ENCODE results near the gene CD163L1.
A peak's percentile ranks its signal among the peaks of the same experiment; 100 is the strongest.
"Not testable (repeated sequence)": the region's sequence is repeated elsewhere in the genome, so short reads cannot be mapped to it uniquely, and the experiment has no call there.

The CD163L1 gene

GRCh38 chr12:7403466-7403865 is 40.5 kb downstream of the CD163L1 start:
- DNase-seq, result no peak

GRCh38 chr12:7399089-7399488 is 44.9 kb downstream of the CD163L1 start:
- no peak for DNase-seq

DNA sequence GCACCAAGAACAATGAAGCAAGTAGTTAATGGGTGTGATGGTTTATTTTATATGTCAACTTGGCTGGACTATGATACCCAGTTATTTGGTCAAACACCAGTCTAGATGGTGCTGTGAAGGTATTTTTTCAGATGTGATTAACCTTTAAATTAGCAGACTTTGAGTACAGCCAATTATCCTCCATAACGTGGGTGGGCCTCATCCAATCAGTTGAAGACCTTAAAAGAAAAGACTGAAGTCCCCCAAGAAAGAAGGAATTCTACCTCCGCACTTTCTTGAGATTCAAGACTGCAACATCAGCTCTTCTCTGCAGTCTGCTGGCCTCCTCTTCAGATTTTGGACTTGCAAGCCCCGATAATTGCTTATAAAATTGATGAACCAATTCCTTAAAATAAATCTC is 47.5 kb downstream of the CD163L1 start:
- DNase-seq, result no peak

DNA sequence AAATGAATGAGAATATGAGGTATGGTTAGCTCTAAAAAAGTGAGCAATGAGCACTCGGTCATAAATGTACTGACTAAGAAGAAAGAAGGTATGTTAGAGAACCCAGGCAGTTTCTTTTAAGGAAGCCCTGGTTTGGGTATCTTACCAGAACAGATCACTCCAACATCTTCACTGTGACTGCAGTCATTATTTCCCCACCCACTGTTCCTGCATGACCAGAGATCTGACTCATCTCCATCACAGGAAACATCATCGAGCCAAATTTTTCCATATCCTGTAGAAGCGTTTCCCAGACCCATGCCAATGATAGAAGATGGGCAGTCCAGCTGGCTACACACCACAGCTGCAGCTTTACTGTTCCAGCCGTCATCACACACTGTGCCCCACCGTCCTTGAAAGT is 48.0 kb downstream of the CD163L1 start:
- DNase-seq, result peak; percentile 4

DNA sequence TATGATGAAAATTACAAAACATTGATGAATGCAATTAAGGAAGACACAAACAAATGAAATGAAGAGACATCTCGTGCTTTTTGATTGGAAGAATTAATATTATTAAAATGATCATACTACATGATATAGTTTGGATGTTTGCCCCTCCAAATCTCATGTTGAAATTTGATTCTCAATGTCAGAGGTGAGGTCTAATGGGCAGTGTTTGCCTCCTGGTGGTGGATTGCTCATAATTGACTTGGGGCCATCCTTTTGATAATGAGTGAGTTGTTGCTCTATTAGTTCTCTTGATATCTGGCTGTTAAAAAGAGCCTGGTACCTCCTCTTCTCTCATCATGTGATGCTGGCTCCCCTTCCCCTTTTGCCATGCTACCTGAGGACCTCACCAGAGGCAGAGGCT is 56.7 kb downstream of the CD163L1 start:
- no peak for DNase-seq

- no peak for DNase-seq
Measured at GRCh38 chr12:7383157-7383556, 60.8 kb downstream of the CD163L1 start.

DNA sequence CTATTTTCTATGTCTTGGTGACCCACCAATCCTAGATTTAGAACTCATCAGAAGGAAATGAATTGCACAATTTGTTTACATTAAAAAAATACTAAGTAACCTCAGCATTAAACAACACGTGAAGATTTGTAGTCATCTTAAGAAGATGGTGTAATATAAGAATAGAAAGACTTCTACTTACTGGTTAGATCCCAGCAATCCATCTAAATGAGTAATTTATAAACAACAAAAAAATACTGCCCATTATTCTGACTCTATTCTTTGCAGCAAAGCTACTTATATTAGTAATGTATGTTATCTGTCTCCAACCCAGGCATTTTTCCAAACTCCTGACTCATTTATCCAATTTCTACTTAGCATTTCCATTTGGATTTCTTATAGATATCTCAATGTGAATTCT is 67.8 kb downstream of the CD163L1 start:
- no peak for DNase-seq

DNA sequence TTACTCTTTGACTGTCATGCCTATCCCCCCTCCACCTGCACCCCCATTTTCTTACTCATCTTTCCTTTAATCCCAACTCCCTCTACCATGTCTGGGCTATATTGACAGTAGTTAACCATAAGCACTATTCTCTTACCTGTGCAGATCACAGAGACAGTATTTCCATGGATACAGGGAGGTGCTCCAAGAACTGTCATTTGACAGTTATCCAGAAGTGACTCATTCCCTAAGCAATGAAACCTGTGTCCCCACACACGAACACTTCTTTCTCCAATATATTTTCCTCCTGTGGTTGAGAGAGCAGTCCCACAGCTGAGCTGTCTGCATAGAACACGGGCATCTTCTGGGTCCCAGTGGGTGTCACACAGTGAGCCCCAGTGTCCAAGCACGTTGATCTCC is 68.8 kb downstream of the CD163L1 start:
- DNase-seq, result no peak

- DNase-seq, result peak; percentile 16
Measured at GRCh38 chr12:7374423-7375144, 69.4 kb downstream of the CD163L1 start.

- no peak for DNase-seq
Measured at GRCh38 chr12:7373226-7373625, 70.7 kb downstream of the CD163L1 start.

DNA sequence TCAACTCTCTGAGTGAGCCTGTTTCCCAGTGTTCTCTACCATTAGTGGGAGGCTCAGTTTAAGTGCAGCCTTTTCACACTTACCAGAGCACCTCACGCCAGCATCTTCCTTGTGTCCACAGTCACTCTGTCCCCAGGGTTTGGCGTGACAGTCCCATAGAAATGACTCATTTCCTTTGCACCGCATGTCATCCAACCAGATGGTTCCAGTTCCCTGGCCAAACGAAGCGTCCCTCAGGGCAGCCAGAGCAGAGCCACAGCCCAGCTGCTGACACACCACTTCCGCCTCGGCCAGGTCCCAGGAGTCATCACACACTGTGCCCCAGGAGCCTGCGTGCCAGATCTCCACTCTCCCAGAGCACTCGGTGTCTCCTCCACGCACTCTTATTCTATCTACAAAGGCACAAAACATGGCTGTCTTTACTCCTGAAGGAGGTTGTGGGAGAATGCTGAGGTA is 74.7 kb downstream of the CD163L1 start:
- DNase-seq, result no peak

GRCh38 chr12:7362734-7363133 is 81.2 kb downstream of the CD163L1 start:
- DNase-seq, result no peak

- DNase-seq, result no peak
Measured at GRCh38 chr12:7361265-7361664, 82.7 kb downstream of the CD163L1 start.

GRCh38 chr12:7354529-7354928 is 89.4 kb downstream of the CD163L1 start:
- DNase-seq, result no peak

- DNase-seq, result no peak
Measured at GRCh38 chr12:7352661-7353060, 91.3 kb downstream of the CD163L1 start.

DNA sequence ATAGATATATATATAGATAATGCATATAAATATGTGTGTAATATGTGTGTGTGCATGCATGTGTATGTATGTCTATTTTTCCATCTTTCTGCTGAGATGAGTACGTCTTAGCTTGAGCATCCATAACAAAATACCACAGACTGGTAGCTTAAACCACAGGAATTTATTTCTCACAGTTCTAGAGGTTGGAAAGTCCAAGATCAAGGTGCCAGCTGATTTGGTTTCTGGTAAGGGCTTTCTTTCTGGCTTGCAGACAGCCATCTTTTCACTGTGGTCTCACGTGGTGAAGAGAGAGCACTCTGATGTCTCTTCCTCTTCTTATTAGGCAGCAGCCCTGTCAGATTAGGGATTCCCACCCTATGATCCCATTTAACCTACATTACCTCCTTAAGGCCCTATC is 92.8 kb downstream of the CD163L1 start:
- no peak for DNase-seq

DNA sequence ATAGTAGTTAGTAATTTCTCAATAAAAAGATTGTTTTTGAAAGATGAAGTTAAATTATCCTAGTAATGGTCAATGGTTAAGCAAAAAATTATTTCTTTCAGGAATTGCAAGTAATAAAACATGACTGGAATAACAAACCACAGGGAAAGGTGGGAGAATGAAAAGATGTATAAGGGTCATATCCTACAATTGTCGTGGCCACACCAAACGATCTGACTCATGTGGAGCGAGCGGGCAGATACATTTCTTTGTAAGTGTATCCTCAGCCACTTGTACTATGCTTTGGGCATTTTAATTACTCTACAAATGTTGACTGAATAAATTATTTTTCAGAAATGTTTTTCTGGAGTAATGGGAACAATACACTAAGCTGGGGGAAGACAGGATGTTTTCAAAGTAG is 94.5 kb downstream of the CD163L1 start:
- DNase-seq, result no peak

DNA sequence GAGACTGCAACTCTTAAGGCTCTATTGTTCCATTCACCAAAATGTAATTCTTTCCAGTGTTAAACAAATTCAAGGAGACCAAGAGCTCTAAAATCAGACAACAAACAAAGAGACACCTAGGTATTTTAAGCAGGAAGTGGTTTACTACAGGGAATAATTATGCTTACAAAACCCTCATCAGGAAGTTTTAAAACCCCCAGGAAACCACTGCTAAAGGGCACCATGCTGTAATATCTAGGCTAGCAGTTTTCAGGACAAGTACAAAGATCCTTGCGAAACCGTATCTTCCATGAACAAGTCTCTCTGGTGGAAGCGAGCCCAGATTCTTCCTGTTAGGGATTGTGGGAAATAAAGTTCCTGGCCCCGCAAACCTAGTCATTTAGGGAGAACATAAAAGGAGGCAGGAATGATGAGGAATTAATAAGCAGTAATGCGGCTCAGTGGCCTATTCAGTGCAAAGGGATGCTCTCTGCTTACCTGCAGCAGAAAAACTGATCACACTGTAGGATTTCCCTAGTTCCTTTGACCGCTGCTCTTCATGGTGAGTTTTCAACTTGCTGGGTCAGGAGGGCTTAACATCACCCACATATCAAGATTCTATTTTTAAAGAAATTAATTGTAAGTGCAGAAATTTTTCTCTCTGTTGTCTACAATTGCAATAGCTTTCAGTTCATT is 97.3 kb downstream of the CD163L1 start:
- no peak for DNase-seq

GRCh38 chr12:7344833-7345606 is 98.9 kb downstream of the CD163L1 start:
- no peak for DNase-seq

GRCh38 chr12:7339675-7340074 is 104.3 kb downstream of the CD163L1 start:
- DNase-seq, result no peak

DNA sequence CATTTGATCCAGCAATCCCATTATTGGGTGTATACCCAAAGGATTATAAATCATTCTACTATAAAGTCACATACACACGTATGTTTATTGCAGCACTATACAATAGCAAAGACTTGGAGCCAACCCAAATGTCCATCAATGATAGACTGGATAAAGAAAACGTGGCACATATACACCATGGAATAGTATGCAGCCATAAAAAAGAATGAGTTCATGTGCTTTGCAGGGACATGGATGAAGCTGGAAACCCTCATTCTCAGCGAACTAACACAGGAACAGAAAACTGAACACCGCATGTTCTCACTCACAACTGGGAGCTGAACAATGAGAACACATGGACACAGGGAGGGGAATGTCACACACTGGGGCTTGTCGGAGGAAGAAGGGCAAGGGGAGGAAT is 106.2 kb downstream of the CD163L1 start:
- not testable (repeated sequence) for DNase-seq

GRCh38 chr12:7327918-7328317 is 116.0 kb downstream of the CD163L1 start:
- no peak for DNase-seq

GRCh38 chr12:7324176-7324575 is 119.8 kb downstream of the CD163L1 start:
- DNase-seq, result no peak

DNA sequence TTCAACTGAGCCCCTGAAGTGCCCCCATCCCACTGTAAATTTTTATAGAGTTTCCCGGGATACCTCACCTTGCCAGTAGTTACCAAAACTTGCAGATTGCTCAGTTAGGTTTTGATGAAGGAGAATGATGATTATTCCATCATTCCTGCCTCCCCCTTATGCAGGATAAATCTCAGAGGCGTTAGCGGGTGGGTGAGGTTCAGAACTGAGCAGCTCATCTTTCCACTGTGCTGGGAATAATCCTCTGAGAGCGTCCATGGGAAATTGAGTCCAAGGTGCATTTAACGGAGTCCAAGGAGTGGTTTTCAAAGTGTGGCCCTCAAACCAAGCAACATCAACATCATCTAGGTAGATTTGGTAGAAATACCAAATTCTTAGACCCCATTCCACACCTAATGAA is 121.4 kb downstream of the CD163L1 start:
- no peak for DNase-seq
